Erythroblast (primary cell): Measurements from ENCODE around the gene POLR1A.

Experiments
- GATA1 ChIP-seq: IDR thresholded peaks from 2 replicates; pipeline ENCODE4 v1.6.1; 2011; ENCODE audit warnings: low read depth, mild to moderate bottlenecking, control low read depth, low read length, moderate library complexity
- POLR2A ChIP-seq: IDR thresholded peaks from 2 replicates; pipeline ENCODE4 v1.6.1; 2011; ENCODE audit warnings: mild to moderate bottlenecking, low read length

DNA sequence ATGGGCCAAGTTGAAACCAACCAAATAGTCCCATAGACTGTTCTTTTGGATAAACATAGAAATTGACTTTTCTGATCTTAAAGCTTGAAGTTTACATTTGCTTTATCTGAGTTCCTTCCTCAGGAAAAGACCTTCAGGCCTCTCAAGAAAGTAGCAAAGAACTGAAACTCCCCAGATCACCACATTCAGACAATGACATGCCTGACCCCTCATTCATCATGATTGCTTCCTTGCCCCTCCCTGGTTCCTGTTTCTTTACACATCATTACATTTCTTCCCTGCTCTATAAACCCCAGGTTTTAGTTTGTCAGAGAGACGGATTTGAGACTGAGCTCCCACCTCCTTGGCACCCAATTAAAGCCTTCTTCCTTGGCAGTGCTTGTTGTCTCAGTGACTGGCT, 133.3 kb downstream of the POLR1A start:
- TF ChIP-seq POLR2A, result no peak
- TF ChIP-seq GATA1, result no peak
